ENCODE results near the gene ZNF397.

DNA sequence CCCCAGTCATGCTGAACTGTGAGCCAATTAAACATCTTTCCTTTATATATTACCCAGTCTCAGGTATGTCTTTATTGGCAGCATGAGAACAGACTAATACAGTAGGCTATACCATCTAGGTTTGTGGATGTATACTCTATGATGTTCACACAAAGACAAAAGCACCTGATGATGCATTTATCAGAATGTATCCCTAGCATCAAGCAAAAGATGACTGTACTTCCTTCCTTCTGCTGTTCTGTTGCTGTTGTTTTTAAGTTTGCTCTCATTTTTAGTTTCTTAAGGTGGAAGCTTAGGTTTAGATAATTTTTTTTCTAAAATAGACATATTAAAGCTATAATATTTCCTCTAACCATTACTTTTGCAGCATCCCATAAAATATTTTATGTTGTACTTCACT, 36.8 kb downstream of the ZNF397 start:
- TF ChIP-seq EP300 (IDR thresholded peaks at IDR 0.05): no peak
- TF ChIP-seq, protein P1, sequence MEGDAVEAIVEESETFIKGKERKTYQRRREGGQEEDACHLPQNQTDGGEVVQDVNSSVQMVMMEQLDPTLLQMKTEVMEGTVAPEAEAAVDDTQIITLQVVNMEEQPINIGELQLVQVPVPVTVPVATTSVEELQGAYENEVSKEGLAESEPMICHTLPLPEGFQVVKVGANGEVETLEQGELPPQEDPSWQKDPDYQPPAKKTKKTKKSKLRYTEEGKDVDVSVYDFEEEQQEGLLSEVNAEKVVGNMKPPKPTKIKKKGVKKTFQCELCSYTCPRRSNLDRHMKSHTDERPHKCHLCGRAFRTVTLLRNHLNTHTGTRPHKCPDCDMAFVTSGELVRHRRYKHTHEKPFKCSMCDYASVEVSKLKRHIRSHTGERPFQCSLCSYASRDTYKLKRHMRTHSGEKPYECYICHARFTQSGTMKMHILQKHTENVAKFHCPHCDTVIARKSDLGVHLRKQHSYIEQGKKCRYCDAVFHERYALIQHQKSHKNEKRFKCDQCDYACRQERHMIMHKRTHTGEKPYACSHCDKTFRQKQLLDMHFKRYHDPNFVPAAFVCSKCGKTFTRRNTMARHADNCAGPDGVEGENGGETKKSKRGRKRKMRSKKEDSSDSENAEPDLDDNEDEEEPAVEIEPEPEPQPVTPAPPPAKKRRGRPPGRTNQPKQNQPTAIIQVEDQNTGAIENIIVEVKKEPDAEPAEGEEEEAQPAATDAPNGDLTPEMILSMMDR (IDR thresholded peaks at IDR 0.05): no peak
